Measurements from ENCODE around the gene BMAL1.

The BMAL1 gene

GRCh38 chr11:13347901-13348300 is 70.3 kb downstream of the BMAL1 start:
- no peak for DNase-seq

DNA sequence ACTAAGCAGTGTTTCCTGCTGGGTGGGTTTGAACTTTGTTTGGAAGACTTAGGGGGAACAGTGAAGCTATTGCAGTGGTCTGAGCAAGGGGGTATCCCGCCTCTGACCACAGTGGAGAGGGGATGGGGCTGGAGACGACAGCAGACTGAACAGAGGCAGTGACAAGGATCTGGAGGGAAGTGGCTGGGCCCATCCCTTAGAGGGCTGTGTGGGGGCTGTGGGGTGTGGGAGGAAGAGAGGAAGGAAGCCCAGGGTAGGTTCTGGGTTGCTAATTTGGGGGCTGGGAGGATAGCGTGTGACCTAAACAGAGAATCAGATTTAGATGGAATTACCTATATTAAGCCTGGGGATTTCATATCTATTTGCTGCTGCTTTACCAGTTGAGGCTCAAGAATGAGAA is 70.7 kb downstream of the BMAL1 start:
- no peak for DNase-seq

GRCh38 chr11:13349046-13349445 is 71.5 kb downstream of the BMAL1 start:
- no peak for DNase-seq

DNA sequence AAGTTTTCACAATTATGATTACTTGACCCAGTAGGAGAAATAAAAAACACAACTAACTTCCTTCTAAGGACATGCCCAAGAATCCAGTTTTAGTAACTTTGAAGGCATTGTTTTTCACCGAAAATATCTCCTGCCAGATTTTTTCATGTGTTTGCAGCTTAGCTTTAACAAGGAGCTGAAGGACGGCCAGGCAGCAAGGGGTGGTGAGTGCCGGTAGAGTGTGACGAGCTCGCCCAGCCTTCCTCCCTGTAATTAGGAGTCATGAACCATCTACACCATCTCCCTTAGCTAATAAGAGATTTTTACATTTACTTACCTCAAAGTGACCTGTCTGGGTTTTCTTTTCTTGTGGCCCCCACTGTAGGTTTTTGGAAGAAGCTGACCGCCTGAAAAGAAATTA is 72.0 kb downstream of the BMAL1 start:
- no peak for DNase-seq

DNA sequence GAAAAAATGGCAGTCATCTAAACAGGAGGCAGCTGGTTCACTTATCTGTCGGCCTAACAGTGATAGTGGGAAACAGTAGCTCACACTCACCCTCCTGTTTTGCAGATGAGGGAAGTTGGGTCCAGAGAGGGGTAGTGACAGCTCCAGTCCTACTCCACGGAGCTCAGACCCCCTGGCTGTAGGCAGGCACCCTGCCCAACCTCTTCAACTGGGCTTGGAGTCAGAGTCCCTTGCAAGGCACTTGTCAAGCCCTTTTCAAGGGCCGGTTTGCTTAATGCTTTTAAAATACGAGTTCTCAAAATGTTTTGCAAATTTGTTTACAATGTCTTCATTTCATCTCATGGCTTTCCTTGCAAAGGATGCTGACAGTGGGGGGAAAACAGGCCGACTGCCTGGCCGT is 75.1 kb downstream of the BMAL1 start:
- no peak for DNase-seq

DNA sequence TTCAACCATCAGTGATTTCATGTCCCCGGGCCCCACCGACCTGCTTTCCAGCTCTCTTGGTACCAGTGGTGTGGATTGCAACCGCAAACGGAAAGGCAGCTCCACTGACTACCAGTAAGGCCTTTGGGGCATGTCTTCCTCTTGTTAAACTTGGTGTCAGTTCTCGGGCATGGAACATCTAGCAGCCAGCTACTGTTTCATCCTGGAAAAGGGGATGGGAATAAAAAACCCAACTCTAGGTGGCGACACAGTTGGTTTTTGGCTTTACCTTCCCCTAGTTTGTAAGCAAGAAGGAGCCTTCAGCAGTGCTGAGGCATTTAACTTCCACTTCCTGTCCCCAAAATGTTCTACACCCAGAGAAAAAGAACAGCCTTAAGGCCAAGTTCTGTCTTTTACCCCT is 76.7 kb downstream of the BMAL1 start:
- DNase-seq = no peak

DNA sequence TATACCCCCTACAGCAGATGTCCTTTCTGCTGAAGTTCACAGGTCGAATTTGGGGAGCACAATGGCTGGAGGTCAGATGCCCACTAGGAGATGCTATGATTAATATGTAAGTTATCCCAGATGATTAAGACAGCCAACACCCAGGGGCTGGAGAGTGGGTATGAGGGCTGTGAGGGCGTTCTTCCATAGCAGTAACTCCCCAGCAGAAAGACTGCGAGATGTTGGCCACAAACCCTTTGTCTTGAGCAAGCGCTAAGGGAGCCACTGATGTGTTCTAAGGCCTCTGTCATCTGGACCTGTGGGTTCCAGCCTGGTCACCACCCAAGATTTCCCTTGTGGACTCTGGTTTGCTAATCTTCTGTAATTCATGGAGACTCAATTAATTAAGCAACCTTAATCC is 77.6 kb downstream of the BMAL1 start:
- no peak for DNase-seq

GRCh38 chr11:13357232-13357631 is 79.6 kb downstream of the BMAL1 start:
- DNase-seq = no peak

DNA sequence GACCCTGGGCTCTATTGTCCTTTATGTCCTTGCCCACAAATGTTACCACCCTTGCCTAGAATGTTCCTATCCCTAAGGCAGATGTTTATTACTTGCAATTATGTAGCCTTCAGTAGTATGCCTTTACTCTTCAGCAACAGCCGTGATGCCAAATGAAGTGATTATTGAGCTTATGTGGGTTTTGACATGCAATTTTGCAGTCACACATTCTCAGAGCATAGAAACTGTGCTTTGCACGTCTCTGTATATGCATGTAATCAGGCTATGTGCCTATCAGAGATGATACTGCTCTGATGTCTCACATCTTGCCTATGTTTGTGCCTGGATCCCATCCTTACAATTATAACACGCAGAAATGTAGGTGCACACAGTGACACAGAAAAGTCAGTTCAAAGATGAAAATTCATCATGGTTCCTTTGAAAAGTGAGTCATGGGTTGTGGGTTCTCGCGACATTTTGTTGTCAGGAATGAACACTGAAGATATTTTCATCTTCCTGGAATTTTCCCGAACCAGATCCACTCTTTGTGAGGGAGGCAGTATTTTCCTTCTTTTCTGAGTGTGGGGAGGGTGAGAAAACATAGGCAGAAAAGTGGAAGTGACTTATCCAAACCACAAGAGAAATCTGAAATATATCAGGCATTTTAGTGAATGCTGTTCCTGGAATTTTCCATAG is 81.1 kb downstream of the BMAL1 start:
- no peak for DNase-seq

DNA sequence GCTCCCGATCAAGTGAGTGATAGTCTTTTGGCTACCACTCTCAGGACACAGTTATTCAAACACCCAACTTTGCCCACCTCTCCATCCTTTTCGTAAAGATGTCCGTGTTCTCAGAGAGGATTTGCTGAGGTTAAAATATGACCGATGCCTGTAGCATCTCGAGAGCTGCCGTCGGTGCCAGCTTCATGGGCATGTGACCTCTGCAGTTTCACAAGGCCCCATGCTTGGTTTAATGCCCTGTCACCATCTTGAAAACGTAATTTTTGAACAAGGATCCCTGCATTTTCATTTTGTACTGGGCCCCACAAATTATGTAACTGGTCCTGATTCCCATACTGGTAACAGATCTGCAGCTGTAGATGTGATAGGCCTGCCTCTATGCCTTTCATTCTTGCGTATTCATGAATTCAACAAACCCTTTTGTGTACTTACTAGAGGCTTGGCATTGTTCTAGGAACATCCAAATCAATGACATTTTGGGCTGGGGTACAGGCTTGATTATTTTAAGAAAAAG is 85.1 kb downstream of the BMAL1 start:
- no peak for DNase-seq

DNA sequence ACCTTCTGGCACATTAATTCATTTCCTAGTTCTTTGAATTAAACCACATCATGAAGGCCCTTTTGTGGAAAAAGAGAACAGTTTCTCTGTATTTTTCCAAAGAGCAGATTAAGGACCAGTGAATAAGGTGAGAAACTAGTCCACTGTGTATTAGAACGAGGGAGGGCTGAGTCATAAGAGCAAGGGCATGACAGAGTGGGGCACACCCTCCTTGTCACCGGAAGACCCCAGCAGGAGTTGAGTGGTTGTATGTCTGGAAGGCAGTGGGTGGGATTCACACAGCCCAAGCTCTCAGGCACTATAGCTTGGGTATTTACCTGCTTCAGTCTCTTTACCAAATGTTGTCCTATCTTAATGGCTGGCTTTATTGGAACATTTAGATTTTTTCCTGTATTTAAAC is 86.8 kb downstream of the BMAL1 start:
- DNase-seq = no peak

DNA sequence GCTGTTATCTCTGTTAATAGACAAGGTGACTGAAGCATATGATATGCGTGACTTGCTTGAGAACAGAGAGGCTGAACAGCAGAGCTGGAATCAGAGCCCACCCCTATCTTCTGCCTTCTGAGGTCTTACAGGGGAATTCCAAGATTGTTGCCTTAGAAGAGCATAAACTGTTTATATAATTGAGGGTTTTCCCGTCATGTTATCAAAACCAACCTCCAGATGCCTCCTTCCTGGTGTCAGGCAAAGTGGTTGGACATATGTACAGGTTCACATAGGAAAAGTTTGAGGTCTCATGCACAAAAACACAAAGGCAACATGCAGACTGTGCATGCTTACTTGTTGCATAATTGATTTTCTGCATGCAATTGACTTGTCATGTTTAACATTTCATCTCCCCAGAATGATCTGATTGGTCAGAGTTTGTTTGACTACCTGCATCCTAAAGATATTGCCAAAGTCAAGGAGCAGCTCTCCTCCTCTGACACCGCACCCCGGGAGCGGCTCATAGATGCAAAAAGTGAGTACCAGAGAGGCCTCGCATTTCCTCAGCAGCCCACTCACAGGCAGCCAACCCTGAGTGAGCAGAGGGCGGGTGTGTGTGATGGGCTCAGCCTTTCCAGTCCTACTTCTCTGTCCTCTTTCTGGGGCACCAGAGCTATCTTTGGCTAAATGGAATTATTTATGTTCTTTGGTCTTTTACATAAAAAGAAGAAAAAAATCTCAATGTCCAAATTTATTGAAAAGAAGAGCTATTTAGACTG is 88.9 kb downstream of the BMAL1 start:
- DNase-seq = no peak

GRCh38 chr11:13367115-13367514 is 89.5 kb downstream of the BMAL1 start:
- DNase-seq = no peak

GRCh38 chr11:13368041-13368446 is 90.5 kb downstream of the BMAL1 start:
- DNase-seq = no peak

- no peak for DNase-seq
Observed at GRCh38 chr11:13373216-13373615, 95.6 kb downstream of the BMAL1 start.

DNA sequence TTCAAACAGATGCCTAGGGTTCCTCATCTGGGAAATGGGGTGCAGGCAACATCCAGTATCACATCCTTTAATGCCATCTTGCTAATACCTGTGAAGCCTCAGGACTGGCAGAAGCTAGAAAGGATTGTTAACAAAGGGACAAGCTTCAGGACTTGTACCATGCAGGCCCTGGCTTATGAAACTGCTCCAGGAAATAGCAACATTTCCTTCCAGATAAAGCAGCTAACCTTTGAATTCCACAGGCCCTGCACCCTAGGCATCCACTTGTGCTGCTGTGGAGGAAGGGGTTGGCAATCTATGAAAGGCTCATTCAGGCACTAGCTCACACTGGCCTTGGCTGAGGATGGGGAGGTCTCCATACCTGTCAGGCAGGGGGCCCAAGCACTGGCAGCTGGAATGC is 98.2 kb downstream of the BMAL1 start:
- no peak for DNase-seq

GRCh38 chr11:13376402-13376801 is 98.8 kb downstream of the BMAL1 start:
- no peak for DNase-seq

- DNase-seq = no peak
Observed at GRCh38 chr11:13376838-13377237, 99.2 kb downstream of the BMAL1 start.

GRCh38 chr11:13378316-13378715 is 100.7 kb downstream of the BMAL1 start:
- no peak for DNase-seq

DNA sequence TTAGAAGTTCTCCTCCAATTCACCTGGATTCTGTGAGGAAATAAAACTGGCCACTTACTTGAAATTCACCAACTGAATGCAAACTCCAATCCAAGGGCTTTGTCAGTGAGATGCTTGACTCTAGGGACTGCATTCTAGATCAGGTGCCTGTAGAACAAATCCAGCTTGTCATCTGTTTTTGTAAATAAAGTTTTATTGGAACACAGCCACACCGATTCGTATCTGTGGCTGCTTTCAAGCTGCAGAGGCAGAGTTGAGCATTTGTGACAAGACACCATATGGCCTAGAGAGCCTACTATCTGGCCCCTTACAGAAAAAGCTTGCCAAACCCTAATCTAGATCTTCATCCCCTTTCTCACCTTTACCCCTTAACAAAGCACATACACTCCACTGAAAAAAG is 103.1 kb downstream of the BMAL1 start:
- DNase-seq = no peak

DNA sequence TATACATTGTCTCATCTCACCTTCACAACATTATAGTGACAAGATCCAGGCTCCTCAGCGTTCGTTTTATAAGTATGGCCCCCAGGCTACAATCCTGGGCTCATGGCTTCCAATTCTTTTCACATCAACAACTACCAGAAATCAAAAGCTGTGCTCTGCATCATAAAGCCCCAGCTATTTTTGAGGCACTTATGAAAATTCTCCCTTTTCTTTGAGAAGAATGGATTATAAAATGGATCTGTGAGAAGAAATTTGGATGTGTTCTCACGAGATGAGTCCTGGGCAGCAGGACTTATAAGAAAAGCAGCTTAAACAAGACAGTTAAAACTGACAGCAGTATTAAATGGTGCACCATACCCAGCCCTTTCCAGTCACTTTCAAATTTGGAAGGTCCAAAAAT is 105.2 kb downstream of the BMAL1 start:
- no peak for DNase-seq

- DNase-seq = peak; percentile 59
Observed at GRCh38 chr11:13384908-13385640, 107.5 kb downstream of the BMAL1 start.

- no peak for DNase-seq
Observed at GRCh38 chr11:13386567-13386966, 109.0 kb downstream of the BMAL1 start.

DNA sequence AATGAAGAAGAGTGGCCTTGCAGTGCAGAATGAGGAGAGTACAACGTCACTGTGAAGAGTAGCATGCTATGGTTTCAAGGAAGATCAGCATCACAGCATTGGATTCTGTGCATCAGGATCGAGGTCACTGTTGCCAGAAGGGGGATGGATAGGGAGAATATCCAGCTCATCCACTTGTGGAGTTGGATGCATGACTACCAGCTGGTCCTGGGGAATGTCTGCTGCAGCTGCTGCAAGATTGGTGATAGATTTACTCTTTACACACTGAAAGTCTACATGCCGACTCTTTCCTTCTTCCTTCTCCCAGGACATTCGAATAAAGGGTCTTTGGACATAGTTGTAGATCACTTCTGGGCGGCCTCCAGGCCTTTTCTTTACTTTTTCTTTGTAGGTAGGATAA is 111.2 kb downstream of the BMAL1 start:
- DNase-seq = no peak

Data from NCI-H2227 treated with DMSO at 0.1 percent for 48 hours (cell line).